NCI-H748 treated with DMSO at 0.1 percent for 48 hours (cell line): ENCODE results near the gene TSPAN32.
"Not testable (repeated sequence)": the region's sequence is repeated elsewhere in the genome, so short reads cannot be mapped to it uniquely, and the experiment has no call there.

ENCODE experiments used
- DNase-seq: peaks from one replicate; lab custom pipeline; 2025; lab: John Stamatoyannopoulos, UW

TSPAN32 gene

DNA sequence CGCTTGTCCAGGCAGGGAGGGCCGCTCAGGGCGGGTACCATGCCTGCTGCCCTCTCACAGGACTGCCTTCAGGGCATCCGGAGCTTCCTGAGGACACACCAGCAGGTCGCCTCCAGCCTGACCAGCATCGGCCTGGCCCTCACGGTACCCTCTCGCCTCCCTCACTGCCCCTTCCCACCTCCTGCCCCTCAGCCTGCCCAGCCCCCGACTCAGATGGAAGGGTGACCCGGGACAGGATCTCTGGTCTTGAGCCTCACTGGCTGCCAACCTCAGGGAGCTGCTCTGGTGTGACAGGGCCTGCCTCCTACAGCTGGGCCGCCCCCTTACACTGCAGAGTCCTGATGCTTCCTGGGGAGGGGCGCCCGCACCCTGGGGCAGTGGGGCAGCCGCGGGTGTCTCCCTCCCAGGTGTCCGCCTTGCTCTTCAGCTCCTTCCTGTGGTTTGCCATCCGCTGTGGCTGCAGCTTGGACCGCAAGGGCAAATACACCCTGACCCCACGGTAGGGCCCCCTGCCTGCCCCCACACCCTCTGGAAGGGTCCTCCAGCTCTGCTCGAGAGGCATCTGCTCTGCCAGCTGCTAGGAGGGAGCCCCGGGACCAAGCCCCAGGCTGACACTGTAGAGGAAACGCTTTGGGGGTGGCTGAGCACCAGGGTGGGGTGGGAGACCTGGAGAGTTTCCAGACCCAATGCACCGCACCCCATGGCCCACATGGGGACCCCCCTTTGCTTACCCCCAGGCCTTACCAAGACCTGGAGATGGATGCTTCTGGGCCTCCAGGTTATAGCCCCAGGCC lies 14.6 kb downstream of the TSPAN32 start:
- DNase-seq: no peak

DNA sequence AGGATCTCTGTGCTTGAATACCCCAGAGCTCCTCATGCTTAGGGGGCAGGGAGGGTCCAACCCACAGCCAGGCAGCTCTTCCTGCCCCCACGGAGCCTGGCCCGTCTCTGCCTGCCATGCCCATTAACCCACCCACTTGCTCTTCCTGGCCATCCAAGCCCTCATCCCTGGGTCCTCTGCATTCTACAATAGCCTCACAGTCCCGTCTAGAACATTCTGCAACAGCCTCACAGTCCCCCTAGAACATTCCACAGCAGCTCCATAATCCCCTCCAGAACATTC lies 15.1 kb downstream of the TSPAN32 start:
- no peak for DNase-seq

DNA sequence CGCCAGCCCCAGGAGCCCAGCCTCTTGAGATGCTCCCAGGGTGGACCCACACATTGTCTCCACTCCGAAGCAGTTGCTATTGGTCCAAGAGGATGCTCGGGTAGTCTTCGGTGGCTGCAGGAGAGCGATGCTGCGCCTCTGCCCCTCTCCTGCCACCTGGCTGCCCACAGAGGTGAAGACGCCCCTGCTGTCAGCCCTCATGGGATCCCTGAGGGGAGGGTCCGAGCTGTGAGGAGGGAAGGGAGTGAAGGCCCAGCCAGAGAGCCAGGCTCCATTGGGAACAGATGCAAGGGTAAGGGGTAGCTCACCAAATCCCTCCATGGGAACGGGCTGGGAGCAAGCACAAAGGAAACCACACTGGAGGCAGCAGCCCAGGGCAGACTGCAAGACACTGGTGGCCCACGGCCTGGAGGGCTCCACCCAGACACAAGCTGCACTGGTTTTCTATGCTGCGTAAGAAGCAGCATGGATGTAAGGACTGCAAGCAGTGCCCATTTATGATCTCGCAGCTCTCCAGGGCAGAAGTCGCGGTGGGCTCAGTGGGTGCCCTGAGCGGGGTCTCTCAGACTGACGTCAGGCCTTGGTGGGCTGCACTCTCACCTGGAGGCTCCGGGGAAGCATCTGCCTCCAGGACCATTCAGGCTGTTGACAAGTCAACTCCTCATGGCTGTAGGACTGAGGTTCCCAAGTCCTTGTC lies 15.7 kb downstream of the TSPAN32 start:
- no peak for DNase-seq

DNA sequence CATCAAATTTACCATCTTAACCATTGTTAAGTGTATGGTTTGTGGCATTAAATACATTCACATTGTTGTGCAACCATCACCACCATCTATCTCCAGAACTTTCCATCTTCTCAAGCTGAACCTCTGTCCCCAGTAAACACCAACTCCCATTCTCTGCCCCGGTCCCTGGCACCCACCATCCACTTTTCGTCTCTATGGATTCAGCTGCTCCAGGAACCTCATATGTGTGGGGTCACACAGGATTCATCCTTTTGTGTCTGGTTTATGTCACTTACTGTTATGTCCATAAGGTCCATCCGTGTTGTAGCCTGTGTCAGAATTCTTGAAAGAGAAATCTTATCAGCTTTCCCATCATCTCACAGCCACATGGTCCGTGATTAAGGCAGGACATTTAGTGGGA lies 16.3 kb downstream of the TSPAN32 start:
- DNase-seq: no peak

DNA sequence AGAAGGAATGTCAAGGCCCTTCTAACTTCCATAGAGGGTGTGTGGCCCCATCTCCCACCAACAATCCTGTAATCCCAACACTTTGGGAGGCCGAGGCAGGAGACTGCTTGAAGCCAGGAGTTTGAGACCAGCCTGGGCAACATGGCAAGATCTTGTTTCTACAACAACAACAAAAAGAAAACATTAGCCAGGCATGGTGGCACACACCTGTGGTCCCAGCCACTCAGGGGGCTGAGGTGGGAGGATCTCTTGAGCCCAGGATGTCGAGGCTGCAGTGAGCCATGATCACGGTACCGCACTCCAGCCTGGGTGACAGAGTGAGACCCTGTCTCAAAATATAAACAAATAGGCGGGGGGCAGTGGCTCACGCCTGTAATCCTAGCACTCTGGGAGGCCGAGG lies 16.9 kb downstream of the TSPAN32 start:
- DNase-seq: no peak

DNA sequence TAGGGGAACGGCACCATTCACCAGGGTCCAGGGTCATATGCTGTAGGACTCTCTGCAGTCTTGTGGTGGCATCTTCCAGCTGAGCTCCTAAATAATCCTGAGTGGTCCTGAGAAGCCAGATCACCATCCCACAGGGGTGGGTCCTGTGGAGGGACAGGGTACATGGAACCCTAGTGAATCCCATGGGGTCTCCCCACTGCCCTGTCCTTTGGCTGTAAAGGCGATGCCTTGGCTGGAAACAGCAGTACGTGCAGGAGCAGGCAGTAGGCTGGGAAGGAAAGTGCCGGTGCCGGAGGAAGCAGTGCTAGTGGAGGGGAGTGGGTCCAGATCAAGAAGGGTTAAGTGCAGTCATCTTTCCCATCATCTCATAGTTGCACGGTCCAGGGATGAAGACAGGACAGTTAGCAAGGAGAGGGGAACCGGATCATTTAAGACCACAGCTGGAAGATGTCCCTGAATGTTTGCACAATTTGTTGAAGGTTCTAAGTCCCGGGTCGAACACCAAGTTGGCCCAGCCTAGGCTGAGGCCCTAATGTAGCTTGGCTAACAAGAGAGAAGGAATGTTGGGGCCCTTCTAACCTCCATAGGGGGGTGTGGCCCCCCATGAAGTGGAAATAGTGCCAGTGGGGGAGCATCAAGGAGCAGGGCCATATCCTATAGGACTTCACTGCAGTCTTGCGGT lies 18.1 kb downstream of the TSPAN32 start:
- DNase-seq: no peak

DNA sequence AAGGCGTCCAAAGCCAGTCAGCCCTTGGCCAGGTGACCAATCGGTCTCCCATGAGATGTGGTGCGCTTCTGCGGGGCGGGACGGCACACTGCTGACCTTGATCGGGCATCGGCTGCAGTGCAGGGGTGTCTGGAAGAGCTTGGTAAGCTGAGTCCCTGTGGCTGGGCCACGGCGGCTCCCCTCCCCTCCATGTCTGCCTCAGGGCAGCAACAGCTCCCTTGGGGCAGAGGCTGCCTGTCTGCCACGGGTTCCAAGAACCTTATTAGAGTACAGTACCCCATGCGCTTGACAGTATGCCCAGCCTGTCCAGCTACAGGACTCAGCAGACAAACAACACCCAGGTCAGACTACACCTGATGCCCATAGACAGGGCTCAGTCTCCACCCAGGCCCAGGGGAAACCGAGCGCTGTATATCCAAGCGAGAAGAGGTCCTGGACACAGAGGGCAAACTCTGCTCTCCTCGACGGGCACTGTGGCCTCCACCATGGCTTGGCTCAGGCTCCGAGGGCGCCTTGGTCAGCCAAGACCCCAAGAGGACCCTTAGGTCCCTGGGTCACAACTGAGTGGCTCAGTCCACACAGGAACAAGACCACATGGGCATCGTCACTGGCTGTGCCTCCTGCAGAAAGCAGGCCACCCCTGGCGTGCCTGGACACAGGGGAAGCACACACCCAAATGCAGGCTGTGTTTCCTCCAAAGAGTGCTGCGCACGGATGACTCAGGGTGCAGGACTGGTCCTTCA lies 18.9 kb downstream of the TSPAN32 start:
- DNase-seq: no peak

DNA sequence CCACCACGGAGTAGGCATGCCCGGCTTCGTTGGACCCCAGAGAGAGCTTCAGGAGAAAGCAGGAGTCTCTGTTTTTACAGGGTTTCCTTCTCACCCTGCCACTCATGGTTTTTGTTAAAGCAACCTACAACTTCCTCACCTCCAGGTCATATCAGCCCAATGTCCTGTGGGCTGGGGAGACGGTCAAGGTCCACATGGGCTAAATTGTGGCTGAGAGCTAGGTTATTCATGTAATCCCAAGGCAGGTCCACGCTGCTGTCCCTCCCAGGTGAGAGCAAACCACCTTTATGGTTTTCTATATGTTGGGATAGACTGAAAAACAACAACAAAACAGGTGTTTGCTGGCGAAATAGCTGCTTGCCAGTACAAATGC lies 19.5 kb downstream of the TSPAN32 start:
- no peak for DNase-seq

DNA sequence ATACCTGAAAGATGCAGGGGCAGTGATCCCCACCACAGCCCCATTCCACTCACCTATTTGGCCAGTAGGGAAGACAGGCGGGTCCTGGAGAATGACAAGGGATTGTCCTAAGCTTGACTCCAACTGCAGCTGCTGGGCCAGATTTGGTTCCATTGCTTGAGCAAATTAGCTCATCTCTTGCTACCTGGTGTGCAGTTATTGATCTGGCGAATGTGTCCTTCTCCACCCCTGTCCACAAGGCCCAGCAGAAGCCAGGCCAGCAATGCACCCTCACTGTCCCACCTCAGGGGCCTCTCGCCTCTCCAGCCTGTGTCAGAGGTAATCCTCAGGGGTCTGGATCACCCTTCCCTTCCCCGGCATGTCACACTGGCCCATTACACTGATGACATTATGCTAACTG lies 23.3 kb downstream of the TSPAN32 start:
- DNase-seq: no peak

DNA sequence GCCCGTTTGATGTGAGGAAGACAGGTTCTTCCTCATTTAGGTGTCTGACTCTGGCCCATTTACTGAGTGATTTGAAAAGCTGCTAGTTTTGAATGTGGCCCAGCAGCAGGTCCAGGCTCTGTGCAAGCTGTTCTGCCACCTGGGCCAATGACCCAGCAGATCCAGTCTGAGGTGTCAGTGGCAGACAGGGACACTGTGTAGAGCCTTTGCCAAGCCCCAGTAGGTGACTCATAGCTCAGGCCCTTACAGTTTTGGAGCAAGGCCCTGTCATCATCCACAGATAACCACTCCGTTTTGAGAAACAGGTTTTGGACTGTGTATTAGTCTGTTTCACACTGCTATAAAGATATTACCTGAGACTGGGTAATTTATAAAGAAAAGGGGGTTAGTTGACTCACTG lies 23.9 kb downstream of the TSPAN32 start:
- DNase-seq: no peak

DNA sequence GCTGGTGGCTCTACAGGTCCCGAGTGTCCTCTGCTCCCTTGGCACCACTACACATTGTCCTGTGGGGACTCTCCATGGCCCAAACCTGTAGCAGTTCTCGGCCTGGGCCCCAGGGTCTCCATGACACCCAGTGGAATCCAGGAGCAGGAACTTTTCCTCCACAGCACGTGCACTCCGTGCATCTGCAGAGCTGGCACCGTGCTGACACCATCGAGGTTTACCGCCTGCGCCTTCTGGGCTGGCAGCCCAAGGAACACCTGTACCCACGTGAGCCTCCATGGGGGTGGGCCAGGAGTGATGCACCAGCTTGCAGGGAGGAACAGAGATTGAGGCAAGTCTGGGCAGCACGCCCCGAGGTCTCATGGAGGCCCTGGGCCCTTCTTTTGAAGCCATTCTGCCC lies 25.2 kb downstream of the TSPAN32 start:
- no peak for DNase-seq

DNA sequence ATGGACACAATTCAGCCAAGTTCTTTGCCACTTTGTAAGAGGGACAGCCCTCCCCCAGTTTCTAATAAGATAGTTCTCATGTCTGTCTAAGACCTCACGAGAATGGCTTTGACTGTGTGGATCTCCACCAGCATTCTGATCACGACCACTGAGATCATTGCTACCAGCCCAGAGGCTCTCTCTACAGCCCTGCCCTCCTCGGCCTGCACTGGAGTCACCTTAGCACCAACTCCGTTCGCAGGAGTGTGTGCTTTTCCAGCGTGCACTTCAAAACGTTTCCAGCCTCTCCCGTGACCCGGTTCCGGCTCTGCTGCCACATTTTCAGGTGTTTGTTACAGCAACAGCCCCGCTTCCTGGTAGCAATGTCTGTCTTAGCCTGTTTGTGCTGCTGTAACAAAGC lies 26.2 kb downstream of the TSPAN32 start:
- DNase-seq: no peak

DNA sequence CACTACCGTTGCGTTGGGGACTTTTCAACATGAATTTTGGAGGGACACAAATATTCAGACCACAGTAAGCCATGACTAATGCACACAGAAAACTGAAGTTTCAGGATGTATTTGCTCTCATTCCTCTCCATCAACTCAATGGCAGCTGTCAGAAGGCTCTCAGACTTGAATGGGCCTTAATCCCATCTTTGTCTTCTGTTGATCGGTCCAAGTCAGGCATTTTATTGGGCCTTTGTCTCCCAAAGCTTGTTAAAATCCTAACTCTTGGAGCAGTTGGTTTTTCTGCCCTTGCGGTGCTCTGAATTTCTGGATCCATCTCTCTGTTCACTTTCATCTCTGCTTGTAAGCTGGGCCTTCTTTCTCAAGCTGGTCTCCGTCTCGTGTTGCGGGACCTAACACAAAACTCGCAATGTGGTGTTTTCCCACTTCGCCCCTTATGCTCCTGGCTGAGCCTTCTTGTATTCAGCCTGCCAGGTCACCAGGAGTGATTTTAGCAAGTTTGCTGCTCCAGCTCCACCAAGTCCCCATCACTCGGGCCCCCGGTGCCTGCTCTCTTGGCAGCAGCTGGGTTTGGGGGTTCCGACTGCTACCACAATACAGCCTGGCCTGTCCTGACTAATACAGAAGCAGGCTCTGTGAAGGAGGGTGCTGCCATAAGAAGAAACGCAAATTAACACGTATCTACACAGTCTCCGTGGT lies 27.0 kb downstream of the TSPAN32 start:
- no peak for DNase-seq

DNA sequence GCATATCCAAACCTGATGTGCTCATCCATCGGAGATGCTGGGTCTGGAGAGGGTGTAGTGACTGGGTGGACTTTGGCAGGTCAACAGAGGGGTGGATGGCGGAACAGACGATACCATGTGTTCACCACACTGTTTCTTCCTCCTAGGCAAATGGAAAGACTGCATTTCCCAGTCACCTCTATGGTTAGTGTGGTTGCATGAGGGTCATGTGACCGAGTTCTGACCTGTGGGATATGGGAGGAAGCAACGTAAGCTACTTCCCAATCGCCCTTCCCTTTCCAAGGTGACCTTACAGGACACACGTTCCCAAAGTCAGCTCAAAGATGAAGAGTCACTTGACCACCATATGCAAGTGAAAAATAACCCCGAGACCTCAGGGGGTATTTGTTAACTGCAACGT lies 27.7 kb downstream of the TSPAN32 start:
- no peak for DNase-seq

DNA sequence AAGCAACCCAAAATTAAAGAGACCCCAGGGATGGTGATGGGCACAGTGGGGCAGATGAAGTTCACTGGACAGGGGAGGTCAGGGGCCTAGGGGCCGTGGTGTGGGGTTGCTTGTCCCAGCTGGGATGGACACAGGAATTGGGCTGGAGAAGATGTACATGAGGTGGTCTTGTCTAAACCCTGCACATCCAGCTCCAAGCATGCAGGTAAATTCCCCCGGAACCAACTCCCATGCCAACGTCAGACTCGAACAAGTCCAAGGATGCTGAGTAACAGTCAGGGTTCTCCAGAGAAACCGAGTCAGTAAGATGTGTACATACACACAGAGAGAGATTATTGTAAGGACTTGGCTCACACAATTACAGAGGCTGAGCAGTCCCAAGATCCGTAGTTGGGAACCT lies 28.9 kb downstream of the TSPAN32 start:
- no peak for DNase-seq

DNA sequence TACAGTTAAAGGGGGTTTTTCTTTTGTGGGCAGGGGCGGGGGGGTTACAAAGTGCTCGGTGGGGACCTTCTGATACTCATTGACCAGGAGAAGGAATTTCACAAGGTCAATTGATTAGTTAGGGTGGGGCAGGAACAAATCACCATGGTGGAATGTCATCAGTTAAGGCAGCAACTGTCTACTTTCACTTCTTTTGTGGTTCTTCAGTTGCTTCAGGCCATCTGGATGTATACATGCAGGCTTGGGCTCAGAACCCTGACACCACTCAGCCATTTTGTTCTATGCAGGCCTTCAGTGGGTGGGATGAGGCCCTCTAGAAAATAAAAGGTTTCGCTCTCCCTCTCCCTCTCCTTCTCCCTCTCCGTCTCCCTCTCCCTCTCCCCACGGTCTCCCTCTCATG lies 29.6 kb downstream of the TSPAN32 start:
- no peak for DNase-seq

DNA sequence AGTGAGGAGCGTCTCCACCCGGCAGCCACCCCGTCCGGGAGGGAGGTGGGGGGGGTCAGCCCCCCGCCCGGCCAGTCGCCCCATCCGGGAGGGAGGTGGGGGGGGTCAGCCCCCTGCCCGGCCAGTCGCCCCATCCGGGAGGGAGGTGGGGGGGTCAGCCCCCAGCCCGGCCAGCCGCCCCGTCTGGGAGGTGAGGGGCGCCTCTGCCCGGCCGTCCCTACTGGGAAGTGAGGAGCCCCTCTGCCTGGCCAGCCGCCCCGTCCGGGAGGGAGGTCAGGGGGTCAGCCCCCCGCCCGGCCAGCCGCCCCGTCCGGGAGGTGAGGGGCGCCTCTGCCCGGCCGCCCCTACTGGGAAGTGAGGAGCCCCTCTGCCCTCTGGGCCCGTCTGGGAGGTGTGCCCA lies 30.8 kb downstream of the TSPAN32 start:
- DNase-seq: not testable (repeated sequence)

DNA sequence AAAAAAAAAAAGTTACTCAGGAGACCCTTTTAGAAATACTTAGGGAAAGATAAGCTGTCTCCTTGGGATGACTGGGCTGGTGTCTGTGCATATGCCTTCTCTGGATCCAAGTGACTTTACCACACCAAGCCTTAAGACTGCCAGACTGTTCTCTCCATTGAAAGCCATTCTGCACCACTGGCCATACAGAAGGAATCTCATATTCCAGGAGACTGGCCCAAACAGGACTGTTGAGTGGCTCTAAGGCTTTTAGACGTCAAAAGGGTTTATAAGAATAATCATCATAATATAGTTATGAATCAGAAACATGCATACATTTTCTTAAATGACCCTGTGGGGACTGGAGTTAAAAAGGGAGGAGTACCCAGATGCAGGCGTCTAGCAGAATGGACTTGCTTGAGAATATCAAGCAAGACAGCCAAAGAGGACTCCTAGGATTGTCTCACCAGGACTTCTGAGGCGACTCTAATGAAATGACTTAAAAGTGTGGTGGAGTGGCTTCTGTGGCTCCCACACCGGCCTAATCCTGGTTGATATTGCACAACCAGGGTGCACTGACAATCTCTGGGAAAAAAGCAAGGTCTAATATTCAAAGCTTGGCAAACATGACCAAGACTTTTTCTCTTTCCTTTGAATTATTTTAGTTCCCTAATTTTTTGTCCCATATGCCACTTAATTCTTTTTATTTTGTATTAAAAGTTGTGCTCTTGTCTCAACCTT lies 31.8 kb downstream of the TSPAN32 start:
- not testable (repeated sequence) for DNase-seq

DNA sequence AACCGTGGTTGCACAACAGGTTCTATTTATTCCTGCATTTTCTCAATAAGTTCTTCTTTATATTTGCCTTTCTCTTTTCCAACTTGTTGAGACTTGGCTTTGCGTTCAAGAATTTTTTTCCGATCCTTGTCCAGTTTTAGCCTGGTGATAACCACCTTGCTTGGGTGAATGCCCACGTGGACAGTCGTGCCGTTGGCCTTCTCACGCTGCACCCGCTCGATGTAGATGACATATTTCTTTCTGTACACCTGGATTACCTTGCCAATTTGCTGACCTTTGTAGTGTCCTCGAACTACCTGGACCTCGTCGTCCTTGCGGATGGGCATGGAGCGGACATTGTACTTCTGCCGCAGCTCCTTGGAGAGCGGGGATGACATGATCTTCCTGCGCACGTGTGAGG lies 33.5 kb downstream of the TSPAN32 start:
- DNase-seq: not testable (repeated sequence)

DNA sequence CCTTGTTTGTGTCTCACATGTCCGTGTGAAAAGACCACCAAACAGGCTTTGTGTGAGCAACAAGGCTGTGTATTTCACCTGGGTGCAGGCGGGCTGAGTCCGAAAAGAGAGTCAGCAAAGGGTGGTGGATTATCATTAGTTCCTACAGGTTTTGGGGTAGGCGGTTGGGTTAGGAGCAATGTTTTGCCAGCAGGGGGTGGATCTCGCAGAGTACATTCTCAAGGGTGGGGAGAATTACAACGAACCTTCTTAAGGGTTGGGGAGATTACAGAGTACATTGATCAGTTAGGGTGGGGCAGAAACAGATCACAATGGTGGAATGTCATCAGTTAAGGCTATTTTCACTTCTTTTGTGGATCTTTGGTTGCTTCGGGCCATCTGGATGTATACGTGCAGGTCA lies 36.9 kb downstream of the TSPAN32 start:
- DNase-seq: not testable (repeated sequence)

DNA sequence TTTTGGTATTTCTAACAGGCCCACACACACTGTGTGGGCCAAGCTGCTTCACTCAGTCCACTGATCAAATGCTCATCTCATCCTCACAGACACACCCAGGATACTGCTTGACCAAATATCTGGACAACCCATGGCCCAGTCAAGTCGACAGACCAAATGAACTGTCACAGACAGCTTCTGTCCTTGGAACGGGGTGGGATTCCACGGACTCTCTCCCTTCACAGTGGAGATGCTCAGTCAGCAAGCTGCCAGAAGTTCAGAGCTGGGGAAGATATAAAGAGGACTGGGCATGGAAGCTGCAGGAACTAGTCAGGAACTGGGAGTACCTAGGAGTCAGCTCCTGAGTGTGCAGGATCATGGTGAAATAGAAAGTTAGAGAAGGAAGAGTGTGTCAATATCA lies 40.7 kb downstream of the TSPAN32 start:
- DNase-seq: no peak
